MCF 10A (cell line): ENCODE measurements around the gene FAM9B. TPM values are rescaled to one million over a fixed set of nuclear protein-coding genes. Genes with fewer than 3 reads are reported as not detected.

Experiments
- BruUV-seq: library from RNA; stranded (reverse); fragments of 400-500 nt; replicated peaks from 2 replicates; lab custom pipeline; 2021; lab: Mats Ljungman, UMichigan
- CTCF ChIA-PET: fragments of 300-600 bp; sonication (Branson Sonifier 250); formaldehyde crosslinking; extraction: SDS; loops from one replicate; lab custom pipeline; 2021; ENCODE audit warnings: antibody characterized with exemption, inconsistent platforms; lab: Yijun Ruan, JAX
- POLR2A ChIA-PET: fragments of 300-600, 350-650 bp; sonication (Branson Sonifier 250); formaldehyde crosslinking; extraction: SDS; loops from one replicate; lab custom pipeline; 2020; ENCODE audit warnings: antibody characterized with exemption, inconsistent platforms; lab: Yijun Ruan, JAX
- DNase-seq: peaks from one replicate; pipeline ENCODE4 v3.0.0-alpha.2; 2018; ENCODE audit not compliant: unreplicated experiment
- H3K27ac Mint-ChIP-seq: one replicate; pipeline ENCODE4 v1.8.0; 2022; ENCODE audit warnings: mild to moderate bottlenecking, low read depth, mixed read lengths; ENCODE audit not compliant: unreplicated experiment
- H3K27me3 Mint-ChIP-seq: one replicate; pipeline ENCODE4 v1.8.0; 2022; ENCODE audit warnings: mixed read lengths; ENCODE audit not compliant: insufficient read depth, unreplicated experiment
- H3K36me3 Mint-ChIP-seq: one replicate; pipeline ENCODE4 v1.8.0; 2022; ENCODE audit warnings: mild to moderate bottlenecking, moderate library complexity, mixed read lengths; ENCODE audit not compliant: insufficient read depth, unreplicated experiment
- H3K4me1 Mint-ChIP-seq: one replicate; pipeline ENCODE4 v1.8.0; 2022; ENCODE audit warnings: mixed read lengths; ENCODE audit not compliant: insufficient read depth, unreplicated experiment
- H3K4me3 Mint-ChIP-seq: one replicate; pipeline ENCODE4 v1.8.0; 2022; ENCODE audit warnings: mild to moderate bottlenecking, moderate library complexity, mixed read lengths; ENCODE audit not compliant: unreplicated experiment
- H3K9me3 Mint-ChIP-seq: one replicate; pipeline ENCODE4 v1.8.0; 2022; ENCODE audit warnings: mixed read lengths; ENCODE audit not compliant: unreplicated experiment
- intact Hi-C: fragments of 100-400 bp; cut with micrococcal nuclease; formaldehyde crosslinking; loops from 2 replicates; pipeline ENCODE4 v1.14.1; 2022
- total RNA-seq: library from RNA; stranded (reverse); gene quantifications from 2 replicates; pipeline ENCODE4 v1.2.3, GENCODE V29; 2022
- TF ChIP-seq, protein P1 (sequence below): fragments of 200-600 bp; IDR thresholded peaks from one replicate; pipeline ENCODE4 v1.8.0; 2022; ENCODE audit warnings: antibody characterized with exemption, mild to moderate bottlenecking; ENCODE audit not compliant: unreplicated experiment

FAM9B gene
- total RNA-seq, 1 experiment from 2014 or later: 0.40 TPM

DNA sequence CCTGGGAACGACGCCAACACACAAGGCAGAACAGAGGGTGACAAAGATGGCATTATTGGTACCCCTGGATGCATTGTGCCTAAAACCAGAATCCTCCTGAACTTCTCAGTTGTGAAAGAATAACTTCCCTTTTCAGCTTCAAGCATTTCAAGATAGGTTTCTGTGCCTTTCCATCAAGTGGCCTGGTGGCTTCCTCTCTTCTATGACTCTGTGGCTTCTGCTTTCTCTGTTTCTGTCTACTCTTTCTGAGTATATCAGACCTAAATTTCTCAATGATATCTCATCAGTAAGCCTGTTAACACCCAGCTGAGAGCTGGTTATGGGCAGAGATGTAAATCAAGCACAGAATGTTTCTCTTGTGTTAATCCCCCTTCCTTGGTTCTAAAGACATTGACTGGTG, 21.4 kb upstream of the FAM9B start:
- Mint-ChIP-seq H3K27me3 (no peaks in the 10 kb centered on the region), H3K4me1 (no peaks in the 10 kb centered on the region), H3K4me3 (no peak overlapping the region), H3K36me3 (no peaks in the 10 kb centered on the region), H3K9me3 (no peaks in the 10 kb centered on the region), H3K27ac (no peak overlapping the region)
- POLR2A ChIA-PET: no interaction called here
- TF ChIP-seq, protein P1, sequence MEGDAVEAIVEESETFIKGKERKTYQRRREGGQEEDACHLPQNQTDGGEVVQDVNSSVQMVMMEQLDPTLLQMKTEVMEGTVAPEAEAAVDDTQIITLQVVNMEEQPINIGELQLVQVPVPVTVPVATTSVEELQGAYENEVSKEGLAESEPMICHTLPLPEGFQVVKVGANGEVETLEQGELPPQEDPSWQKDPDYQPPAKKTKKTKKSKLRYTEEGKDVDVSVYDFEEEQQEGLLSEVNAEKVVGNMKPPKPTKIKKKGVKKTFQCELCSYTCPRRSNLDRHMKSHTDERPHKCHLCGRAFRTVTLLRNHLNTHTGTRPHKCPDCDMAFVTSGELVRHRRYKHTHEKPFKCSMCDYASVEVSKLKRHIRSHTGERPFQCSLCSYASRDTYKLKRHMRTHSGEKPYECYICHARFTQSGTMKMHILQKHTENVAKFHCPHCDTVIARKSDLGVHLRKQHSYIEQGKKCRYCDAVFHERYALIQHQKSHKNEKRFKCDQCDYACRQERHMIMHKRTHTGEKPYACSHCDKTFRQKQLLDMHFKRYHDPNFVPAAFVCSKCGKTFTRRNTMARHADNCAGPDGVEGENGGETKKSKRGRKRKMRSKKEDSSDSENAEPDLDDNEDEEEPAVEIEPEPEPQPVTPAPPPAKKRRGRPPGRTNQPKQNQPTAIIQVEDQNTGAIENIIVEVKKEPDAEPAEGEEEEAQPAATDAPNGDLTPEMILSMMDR: no peak
- CTCF ChIA-PET: interaction anchor here (0.6 kb wide), 1 partner anchor 55 kb away, joined by 3 read pairs; no protein-coding TSS in a partner anchor
- BruUV-seq: no TSS peak
- no peak for DNase-seq
- intact Hi-C loops: no loop called here

DNA sequence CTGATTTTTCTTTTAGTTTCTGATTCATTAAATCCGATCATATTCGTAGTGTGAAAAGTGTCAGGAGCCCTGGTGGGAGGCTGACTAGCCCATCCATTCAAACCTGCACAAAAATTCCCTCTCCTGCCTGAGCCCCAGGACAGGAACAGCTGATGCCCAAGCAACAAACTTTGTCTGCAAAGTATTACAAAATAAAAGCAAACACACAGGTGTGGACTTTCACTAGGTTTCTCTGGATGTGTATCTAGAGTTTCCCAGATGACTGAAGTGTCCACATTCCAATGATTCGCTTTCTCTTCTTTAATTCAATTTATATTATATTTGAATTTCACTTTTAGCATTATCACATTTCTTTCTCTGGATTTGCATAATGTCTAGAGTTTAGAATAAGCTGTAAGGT, 18.2 kb upstream of the FAM9B start:
- POLR2A ChIA-PET: no interaction called here
- DNase-seq: no peak
- H3K4me3 Mint-ChIP-seq: no peak overlapping the region
- no peak overlapping the region for H3K27ac Mint-ChIP-seq
- CTCF ChIA-PET: no interaction called here
- H3K27me3 Mint-ChIP-seq: no peaks in the 10 kb centered on the region
- TF ChIP-seq, protein P1: no peak
- no peaks in the 10 kb centered on the region for H3K4me1 Mint-ChIP-seq
- no peaks in the 10 kb centered on the region for H3K36me3 Mint-ChIP-seq
- no peaks in the 10 kb centered on the region for H3K9me3 Mint-ChIP-seq
- intact Hi-C loops: no loop called here
- BruUV-seq: no TSS peak

DNA sequence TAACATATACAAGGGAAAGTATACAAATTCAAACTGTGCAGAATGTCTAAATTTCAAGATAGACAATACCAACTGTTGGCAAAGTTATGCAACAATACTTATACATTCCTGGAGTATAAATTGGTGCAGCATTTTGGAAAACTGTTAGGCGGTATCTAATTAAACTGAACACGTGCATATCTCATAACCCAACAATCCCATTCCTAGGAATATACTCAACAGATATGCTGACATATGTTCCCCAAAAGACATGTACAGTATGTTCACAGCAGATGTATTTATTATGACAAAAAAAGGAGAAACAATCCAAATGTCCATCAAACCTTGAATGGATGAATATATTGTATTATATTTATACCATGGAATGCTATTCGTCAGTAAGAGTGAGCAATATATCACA, 16.4 kb upstream of the FAM9B start:
- intact Hi-C loops: no loop called here
- no peaks in the 10 kb centered on the region for H3K4me1 Mint-ChIP-seq

DNA sequence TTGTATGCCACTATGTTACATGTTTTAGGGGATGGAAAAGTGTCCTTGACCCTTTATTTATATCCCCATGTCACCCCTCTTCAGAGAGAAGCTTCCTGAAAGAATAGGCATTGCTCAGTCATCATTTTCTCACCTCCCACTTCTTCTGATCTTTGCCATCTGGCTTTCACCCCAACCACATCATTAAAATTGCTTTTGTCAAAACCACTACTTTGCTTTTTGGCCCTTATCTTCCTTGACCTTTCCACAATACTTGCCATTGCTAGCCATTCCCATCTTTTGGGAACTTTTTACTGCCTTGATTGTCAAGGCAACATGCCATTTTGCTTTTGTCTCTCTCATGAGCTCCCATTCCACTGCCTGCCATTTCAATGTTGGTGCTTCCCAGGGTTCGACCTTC, 14.9 kb upstream of the FAM9B start:
- Mint-ChIP-seq H3K27ac (no peak overlapping the region), H3K27me3 (no peaks in the 10 kb centered on the region), H3K4me3 (no peak overlapping the region), H3K36me3 (no peaks in the 10 kb centered on the region), H3K9me3 (peaks cover 5% of the 10 kb centered on the region), H3K4me1 (no peaks in the 10 kb centered on the region)
- TF ChIP-seq, protein P1: no peak
- no peak for DNase-seq
- intact Hi-C loops: no loop called here
- ChIA-PET POLR2A (no interaction called here), CTCF (no interaction called here)
- no TSS peak for BruUV-seq

More for the DNA sequence above, 16.4 kb upstream of the FAM9B start:
- no peak overlapping the region for H3K27ac Mint-ChIP-seq
- H3K4me3 Mint-ChIP-seq: no peak overlapping the region
- ChIA-PET CTCF (no interaction called here), POLR2A (no interaction called here)
- TF ChIP-seq, protein P1: no peak
- peaks cover 4% of the 10 kb centered on the region for H3K9me3 Mint-ChIP-seq
- BruUV-seq: no TSS peak
- H3K27me3 Mint-ChIP-seq: no peaks in the 10 kb centered on the region
- no peaks in the 10 kb centered on the region for H3K36me3 Mint-ChIP-seq
- DNase-seq: no peak
